GM18505 (cell line): ENCODE data around the gene ATL2.
"Not testable (repeated sequence)": the region's sequence is repeated elsewhere in the genome, so short reads cannot be mapped to it uniquely, and the experiment has no call there.

Experiments used
- ATAC-seq: cut with Tn5 transposase; IDR thresholded peaks from one replicate; pipeline ENCODE4 v1.9.1; 2021; ENCODE audit not compliant: unreplicated experiment
- POLR2A ChIP-seq: IDR thresholded peaks from 4 replicates; pipeline ENCODE4 v1.6.1; 2011; ENCODE audit warnings: borderline replicate concordance; ENCODE audit not compliant: insufficient read depth, insufficient read length; ENCODE audit errors: extremely low read depth

Gene ATL2

DNA sequence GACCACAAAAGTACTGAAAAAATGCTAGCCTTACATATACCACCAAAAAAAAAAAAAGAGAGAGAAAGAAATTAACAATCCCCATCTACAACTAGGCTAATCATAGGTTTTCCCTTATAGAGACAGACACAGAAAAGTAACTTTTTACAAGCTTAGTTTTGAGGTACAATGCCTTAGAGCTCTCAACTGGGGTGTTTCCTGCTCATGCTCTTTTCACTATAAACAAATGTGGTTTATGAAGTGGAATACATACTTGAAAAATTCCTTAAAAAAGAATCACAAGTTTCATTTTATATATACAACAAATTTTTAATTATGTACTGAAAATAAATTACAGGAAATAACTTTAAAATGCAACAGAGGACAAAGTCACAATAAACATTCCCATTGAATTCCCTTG, 82.5 kb downstream of the ATL2 start:
- no peak for ATAC-seq
- TF ChIP-seq POLR2A, result no peak

DNA sequence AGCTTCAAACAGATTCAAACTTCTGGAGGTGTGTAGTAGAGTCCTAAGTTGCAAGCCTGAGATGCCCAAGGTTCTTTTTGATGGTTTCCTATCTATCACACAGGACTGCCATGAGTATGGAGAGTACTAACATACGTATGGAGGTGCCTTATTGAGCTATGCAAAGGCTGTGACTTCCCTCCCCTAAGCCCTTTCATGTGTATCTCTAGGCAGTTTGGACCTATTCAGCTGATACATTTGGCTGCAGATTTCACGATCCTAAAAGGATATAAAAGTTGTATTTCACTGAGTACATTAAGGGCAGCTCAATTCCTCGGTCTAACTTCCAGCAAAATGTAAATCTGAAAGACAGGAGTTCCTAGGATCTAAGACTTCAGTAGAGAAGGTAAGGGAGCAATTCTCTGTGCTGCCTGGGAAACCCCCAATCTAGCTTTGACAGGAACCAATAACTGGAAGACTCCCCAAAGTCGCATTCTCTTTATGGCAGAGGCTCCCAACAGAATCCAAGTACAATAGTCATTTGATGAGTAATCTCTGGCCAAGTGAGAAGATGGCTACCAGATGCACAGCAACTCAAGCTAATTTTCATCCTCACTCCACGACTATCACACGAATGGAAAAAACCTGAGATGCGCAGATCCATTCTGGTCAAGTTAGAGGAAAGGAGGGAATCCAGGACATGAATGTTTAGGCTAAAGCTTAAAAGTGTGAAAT, 83.8 kb downstream of the ATL2 start:
- no peak for TF ChIP-seq POLR2A

DNA sequence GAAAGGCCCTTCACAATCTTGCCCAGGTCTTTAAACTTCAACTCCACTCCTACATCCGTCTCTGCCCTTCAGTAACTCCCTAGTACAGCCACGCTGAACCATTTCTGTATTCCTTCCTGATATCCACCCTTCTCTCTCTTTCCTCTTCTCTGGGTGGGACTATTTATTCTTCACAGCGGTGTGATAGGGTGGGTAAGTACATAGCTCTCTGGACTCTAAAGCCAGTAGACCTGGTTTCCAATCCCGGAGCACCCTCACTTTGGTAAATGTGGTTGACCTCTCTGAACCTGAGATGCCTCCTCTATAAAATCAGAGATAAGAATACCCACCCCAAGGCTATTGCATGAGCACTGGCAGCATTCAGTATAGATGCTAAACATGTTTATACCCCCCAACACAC, 86.7 kb downstream of the ATL2 start:
- TF ChIP-seq POLR2A, result no peak
- no peak for ATAC-seq

More for the DNA sequence above, 83.8 kb downstream of the ATL2 start:
- no peak for ATAC-seq

DNA sequence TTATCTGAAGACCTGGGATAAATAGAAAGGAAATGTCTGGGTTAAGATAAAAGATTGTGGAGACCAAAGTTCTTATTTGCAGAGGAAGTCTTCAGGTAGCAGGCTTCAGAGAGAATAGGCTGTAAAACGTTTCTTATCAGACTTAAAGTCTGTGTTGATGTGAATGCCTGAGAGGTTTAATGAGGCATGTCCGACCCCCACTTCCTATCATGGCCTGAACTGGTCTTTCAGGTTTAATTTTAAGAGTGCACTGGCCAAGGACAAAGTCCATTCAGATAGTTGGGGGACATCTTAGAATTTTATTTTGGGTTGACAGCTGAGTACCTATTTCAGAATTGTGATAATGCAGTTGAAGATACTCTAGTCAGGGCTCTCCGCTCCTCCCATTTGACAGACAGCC, 92.1 kb downstream of the ATL2 start:
- no peak for TF ChIP-seq POLR2A
- ATAC-seq, result no peak

DNA sequence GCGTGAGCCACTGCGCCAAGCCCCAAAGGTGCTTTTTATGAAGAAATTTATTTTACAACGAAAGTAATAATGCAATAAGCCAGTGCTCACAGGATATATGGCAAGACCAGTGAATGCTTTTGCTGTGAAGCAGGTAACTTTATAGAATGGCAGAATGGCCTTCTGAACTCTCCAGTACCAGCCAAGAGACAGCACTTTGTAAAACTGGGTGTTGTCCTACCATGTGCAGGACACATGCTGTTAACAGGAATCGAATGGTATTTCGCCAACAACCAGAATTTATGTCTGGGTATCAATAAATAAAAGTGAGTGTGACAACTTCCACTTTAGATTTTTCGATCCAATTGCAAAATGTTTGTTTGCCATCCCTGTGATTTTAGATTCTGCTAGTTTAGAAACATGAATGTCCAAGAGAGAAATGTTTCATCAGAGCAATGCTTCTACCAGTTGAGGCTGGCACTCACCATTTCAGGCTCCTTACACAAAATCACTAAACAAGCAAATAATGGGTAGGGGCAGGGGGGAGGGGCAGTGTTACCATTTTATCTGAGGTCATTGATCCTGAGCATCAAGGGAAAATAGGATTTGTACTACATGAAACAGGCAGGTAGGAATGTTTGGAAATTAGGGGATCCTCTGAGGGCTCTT, 95.9 kb downstream of the ATL2 start:
- no peak for ATAC-seq
- TF ChIP-seq POLR2A, result no peak

DNA sequence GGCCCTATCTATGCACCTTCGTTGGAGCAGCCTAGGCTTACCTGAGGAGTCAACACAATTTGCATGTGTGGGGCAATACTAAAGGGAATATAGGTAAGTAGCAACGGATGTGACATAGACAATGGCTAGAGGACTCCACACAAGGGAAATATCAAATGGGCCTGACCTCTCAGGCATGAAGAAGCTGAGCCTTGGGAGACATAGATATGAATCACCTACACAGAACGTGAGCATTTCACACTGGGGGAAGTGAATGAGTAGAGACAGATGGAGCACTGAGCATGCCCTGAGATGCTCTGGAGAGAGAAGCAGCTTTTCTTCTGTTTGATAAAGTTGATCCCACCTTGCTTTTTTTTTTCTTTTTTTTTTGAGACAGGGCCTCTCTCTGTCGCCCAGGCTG, 97.9 kb downstream of the ATL2 start:
- ATAC-seq, result no peak
- TF ChIP-seq POLR2A, result no peak

DNA sequence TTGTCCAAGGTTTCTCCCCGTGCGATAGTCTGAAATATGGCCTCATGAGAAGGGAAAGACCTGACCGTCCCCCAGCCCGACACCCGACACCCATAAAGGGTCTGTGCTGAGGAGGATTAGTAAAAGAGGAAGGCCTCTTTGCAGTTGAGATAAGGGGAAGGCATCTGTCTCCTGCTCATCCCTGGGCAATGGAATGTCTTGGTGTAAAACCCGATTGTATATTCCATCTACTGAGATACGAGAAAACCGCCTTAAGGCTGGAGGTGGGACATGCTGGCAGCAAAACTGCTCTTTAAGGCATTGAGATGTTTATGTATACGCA, 99.0 kb downstream of the ATL2 start:
- not testable (repeated sequence) for ATAC-seq

DNA sequence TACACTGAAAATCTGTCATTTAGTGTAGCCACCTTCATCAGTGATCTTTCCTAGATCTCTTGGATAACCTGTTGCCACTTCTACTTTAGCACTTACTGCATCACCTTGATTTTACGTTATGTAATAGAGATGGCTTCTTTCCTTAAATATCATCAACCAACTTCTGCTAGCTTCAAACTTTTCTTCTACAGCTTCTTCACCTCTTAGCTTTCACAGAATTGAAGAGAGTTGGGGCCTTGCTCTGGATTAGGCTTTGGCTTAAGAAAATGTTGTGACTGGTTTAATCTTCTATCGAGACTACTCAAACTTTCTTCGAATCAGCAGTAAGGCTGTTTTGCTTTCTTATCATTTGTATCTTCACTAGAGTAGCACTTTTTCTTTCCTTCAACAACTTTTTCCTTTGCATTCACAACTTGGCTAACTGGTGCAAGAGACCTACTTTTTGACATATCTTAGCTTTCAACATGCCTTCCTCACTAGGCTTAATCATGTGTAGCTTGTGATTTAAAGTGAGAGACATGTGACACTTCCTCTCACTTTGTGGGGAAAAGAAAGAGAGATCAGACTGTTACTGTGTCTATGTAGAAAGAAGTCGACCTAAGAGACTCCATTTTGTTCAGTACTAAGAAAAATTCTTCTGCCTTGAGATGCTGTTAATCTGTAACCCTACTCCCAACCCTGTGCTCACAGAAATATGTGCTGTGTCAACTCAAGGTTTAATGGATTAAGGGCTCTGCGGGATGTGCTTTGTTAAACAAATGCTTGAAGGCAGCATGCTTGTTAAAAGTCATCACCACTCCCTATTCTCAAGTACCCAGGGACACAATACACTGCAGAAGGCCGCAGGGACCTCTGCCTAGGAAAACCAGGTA, 99.6 kb downstream of the ATL2 start:
- no peak for ATAC-seq
- no peak for TF ChIP-seq POLR2A

DNA sequence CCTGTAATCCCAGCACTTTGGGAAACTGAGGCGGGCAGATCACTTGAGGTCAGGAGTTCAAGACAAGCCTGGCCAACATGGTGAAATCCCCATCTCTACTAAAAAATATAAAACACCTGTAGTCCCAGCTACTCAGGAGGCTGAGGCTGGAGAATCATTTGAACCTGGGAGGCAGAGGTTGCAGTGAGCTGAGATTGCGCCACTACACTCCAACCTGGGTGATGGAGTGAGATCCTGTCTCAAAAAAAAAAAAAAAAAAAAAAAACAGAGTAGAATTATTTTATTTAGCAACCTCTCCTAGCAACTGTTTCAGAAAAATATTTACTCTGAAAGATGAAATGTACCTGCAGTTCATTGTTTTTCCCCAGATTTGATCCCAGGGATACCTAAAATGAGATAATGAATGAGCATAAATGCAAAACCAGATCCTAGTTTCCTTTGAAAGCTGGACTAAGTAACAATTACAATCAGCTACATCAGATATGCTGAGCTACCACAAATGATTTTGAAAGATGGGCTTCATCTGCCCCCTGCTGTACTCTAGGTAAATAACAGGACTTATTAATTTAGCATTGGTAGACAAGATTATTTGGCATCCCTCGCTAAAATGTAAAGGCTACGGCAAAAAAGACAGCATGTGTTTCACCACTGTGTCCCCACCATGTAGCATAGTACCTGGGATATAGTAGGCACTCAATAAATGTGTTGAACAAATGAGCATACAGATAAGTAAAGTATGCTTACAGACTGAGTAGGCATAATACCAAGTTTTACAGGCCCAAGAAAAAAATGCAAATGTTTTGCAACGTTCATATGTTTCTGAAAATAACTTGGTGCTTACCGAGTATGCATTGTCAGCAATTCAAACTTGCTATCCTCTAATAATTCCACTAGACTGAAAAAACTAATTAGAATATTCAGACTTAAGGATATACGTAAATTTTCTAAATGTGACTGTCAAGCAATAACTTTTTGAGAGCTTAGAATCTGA, 102.5 kb downstream of the ATL2 start:
- TF ChIP-seq POLR2A, result no peak
- ATAC-seq, result no peak

DNA sequence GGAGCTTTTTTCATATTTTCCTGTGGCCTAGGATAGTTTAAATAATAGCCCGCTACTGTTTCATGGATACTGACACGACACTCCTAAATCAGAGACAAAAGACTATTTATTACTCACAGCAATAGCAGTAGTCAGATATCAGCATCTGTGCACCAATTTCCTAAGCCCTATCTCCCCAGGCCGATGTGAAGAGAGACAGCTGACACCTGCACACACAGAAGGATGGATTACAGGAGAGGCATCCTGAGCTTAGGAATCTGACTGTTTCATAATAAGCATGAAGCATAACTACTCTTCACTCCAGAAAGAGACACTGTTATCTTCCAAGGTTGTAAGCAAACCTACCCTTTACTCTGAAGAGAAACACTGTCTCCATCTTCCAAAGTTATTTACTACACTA, 105.4 kb downstream of the ATL2 start:
- ATAC-seq, result no peak
- TF ChIP-seq POLR2A, result no peak

DNA sequence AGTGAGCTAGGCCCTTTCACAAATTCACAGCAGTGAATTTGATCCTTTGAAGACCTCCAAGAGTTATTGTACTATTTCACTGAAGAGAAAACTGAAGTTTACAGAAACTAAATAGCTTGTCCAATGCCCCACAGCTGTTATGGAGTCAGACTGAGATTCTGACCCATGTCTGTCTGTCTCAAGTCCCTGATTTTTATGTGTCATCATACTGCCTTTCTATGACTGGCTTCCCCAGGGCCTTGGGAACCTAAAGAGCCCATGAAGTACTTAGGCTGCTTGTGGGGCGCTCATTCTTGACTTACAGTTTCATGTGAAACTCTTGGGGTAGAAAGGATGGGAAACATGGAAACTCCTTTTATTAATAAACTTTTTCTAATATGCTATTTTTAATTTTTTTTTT, 107.7 kb downstream of the ATL2 start:
- TF ChIP-seq POLR2A, result no peak
- ATAC-seq, result no peak

DNA sequence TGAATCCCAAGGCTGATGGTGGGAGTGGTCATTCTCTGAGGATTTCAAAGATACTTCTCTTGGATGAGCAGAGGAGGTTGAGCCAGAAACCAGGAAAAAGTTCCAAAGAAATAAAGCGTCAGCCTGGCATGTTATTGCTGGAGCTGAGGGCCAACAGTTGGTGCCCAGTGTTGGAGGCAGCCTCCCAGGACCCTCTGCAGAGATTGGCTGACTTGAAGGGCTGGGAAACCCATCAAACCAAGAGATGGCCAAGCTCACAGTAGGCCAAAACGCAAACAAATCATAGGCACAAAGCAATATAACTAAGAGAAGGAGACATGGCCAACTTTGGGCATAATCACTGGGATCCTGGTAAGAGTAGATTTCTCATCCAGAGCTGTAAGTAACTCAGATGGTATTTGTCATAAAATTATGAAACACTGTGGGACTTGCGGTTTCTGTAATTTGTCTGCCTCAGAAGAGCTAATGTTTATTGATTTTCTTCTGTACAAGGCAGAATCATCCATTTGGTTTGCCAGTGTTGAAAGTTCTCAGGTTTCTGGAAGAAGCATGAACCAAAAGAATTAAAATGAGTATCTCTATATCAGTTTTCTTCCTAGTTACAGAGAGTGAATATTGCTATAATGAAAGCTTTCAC, 108.3 kb downstream of the ATL2 start:
- no peak for ATAC-seq
- TF ChIP-seq POLR2A, result no peak
